ENCODE data around the gene SPAG16.

SPAG16 gene

GRCh38 chr2:213640738-213641425, 356.6 kb downstream of the SPAG16 start:
- no peak overlapping the region for H3K4me3 ChIP-seq (ENCODE audit: low read depth, low read length)
- DNase-seq (ENCODE audit: low read depth, low spot score): no peak
- ChIA-PET CTCF (no interaction called here), POLR2A (no interaction called here)
- TF ChIP-seq, protein P1, sequence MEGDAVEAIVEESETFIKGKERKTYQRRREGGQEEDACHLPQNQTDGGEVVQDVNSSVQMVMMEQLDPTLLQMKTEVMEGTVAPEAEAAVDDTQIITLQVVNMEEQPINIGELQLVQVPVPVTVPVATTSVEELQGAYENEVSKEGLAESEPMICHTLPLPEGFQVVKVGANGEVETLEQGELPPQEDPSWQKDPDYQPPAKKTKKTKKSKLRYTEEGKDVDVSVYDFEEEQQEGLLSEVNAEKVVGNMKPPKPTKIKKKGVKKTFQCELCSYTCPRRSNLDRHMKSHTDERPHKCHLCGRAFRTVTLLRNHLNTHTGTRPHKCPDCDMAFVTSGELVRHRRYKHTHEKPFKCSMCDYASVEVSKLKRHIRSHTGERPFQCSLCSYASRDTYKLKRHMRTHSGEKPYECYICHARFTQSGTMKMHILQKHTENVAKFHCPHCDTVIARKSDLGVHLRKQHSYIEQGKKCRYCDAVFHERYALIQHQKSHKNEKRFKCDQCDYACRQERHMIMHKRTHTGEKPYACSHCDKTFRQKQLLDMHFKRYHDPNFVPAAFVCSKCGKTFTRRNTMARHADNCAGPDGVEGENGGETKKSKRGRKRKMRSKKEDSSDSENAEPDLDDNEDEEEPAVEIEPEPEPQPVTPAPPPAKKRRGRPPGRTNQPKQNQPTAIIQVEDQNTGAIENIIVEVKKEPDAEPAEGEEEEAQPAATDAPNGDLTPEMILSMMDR (IDR thresholded peaks at IDR 0.05; ENCODE audit: insufficient read depth, low read length, missing control alignments): no peak

DNA sequence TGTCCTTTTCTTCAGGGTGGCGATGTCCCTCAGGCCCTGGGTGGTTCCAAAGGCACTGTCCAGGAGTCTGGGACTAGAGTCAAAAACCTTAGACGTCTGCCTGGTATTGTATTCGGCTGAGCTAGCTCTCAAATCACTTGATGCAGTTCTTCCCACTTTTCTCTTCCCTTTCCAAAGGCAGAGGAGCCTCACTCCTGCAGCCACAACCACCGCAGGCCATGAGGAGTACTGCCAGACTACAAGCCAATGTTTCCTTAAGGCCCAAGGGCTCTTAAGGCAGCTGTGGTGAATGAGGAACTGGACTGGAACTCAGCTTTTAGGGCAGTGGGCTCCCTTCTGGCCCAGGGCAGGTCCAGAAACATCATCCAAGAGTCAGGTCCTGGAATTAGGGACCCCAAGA, 360.7 kb downstream of the SPAG16 start:
- ChIA-PET POLR2A (no interaction called here), CTCF (no interaction called here)
- TF ChIP-seq, protein P1 (IDR thresholded peaks at IDR 0.05; ENCODE audit: insufficient read depth, low read length, missing control alignments): no peak
- no peak for DNase-seq (ENCODE audit: low read depth, low spot score)
- no peak overlapping the region for H3K4me3 ChIP-seq (ENCODE audit: low read depth, low read length)

DNA sequence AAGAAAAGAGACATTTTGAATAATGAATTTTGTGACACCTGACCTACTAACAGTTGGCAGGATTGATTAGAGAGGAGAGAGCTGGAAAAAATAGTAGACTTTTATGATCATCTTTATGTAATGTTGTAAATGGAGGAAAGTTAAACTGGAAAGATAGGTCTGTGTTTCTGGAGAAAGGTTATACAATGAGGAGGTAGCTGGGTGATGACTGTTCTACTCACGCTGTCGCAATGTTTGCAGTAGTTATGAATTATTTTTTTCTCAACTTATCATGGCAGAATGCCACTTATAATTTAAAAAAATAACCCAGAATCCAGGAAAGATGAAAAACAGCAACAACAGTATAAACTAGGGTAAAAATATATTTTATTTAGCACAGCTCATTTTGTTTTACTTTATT, 364.9 kb downstream of the SPAG16 start:
- TF ChIP-seq, protein P1 (IDR thresholded peaks at IDR 0.05; ENCODE audit: insufficient read depth, low read length, missing control alignments): no peak
- CTCF ChIA-PET: no interaction called here
- DNase-seq (ENCODE audit: low read depth, low spot score): no peak
- H3K4me3 ChIP-seq (ENCODE audit: low read depth, low read length): no peak overlapping the region
- POLR2A ChIA-PET: no interaction called here

- ChIA-PET POLR2A (no interaction called here), CTCF (no interaction called here)
- TF ChIP-seq, protein P1 (IDR thresholded peaks at IDR 0.05; ENCODE audit: insufficient read depth, low read length, missing control alignments): no peak
- no peak for DNase-seq (ENCODE audit: low read depth, low spot score)
- no peak overlapping the region for H3K4me3 ChIP-seq (ENCODE audit: low read depth, low read length)
Measured at GRCh38 chr2:213664817-213665216, 380.6 kb downstream of the SPAG16 start.

DNA sequence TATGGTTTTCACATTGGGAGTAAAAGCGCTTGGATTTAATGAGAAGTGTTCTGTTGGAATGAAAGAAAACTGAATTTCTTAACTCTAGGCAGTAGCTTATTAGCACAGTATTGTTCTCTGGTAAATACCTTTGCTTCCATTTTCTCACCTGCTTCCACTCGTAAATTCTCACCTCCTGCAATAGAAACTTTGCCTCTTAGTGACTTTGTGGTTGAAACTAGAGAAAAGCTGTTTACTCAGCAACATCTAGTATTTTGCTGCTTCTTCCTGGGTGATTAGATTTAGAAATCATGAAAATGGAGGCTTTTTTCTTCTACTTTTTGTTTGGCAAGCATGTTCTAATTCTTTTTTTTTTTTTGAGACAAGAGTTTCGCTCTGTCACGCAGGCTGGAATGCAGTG, 385.4 kb downstream of the SPAG16 start:
- TF ChIP-seq, protein P1 (IDR thresholded peaks at IDR 0.05; ENCODE audit: insufficient read depth, low read length, missing control alignments): no peak
- ChIA-PET CTCF (no interaction called here), POLR2A (no interaction called here)
- no peak overlapping the region for H3K4me3 ChIP-seq (ENCODE audit: low read depth, low read length)
- no peak for DNase-seq (ENCODE audit: low read depth, low spot score)

DNA sequence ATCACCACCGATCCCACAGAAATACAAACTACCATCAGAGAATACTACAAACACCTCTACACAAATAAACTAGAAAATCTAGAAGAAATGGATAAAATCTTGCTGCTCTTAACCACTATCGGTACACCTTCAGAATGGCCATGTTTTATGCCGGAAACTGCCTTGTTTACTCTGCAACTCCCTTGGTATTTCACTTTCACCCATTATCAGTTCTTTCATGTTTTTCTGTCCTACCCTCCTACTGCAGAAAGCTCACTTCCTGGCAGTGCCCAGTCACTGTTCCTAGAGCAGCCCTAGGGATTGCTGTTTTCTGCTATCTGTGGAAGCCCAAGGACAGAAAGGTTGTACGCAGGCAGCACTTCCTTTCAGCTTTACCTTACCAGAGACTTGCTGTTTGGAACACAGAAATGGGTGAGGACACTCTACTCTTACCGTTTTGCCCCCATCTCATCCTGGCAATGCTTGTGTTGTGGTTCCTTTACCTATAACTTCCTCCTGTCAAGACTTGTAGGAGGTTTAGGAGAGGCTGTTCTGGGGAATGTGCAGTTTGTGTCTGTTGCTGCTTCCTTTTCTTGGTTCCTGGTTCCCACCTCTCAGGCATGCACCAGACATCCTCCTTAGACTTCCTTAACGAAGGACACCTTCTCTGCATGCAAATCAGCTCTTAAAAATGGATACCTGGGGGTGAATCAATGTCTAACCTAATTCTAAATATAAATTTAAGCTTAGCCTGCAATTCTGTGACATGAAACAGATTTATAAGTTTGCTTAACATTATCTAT, 394.4 kb downstream of the SPAG16 start:
- CTCF ChIA-PET: no interaction called here
- H3K4me3 ChIP-seq (ENCODE audit: low read depth, low read length): no peak overlapping the region
- TF ChIP-seq, protein P1 (IDR thresholded peaks at IDR 0.05; ENCODE audit: insufficient read depth, low read length, missing control alignments): no peak
- POLR2A ChIA-PET: no interaction called here
- no peak for DNase-seq (ENCODE audit: low read depth, low spot score)
